Measurements from ENCODE around the gene NF1. TPM values are rescaled to one million over a fixed set of nuclear protein-coding genes. Genes with fewer than 3 reads are reported as not detected.

NF1 gene
- total and polyA plus RNA-seq, 2 of the 13 experiments (the other 11 are each of a cell fraction or from before 2014, with no cell fraction given): 21.5 to 26.5 TPM

DNA sequence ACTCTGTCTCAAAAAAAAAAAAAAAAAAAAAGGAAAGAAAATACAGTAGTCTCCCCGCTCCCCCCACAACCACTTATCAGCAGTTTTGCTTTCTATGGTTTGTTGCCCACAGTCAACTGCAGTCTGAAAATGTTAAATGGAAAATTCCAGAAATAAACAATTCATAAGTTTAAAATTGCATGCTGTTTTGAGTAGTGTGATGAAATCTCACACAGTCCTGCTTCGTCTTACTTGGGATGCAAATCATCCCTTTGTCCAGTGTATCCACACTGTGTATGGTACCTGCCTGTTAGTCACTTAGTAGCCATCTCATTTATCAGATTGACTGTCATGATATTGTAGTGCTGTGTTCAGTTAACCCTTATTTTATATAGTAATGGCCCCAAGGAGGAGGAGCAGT is 41.5 kb downstream of the NF1 start:
- no peak overlapping the region for H3K4me3 ChIP-seq (replicated peaks in 1 of 3; ENCODE audit: insufficient read depth in 1 of 3, low read depth in 2 of 3, low read length in 3 of 3)
- FAIRE-seq (no peak), DNase-seq (ENCODE audit: low spot score) (no peak), ATAC-seq (no peak)
- no TSS peak for BruUV-seq (replicated peaks)
- 0 out of 2 replicates have a peak, but pooled peaks cover under 1% of the 10 kb centered on the region for H4K20me1 ChIP-seq (ENCODE audit: insufficient read depth, low read length)
- no peak overlapping the region for H3K27ac ChIP-seq (ENCODE audit: extremely low read length, insufficient read depth, low read length)
- no peaks in the 10 kb centered on the region for H3K36me3 ChIP-seq (replicated peaks in 1 of 2; ENCODE audit: control insufficient read depth in 1 of 2, insufficient read depth in 2 of 2, low read length in 2 of 2)
- peaks cover 2% of the 10 kb centered on the region for H3K4me1 ChIP-seq (ENCODE audit: insufficient read depth, low read length)
- CTCF ChIA-PET (ENCODE audit: low intra/inter-chr PET ratio, low total read pairs): no interaction called here
- no peak overlapping the region for H3K4me2 ChIP-seq (ENCODE audit: low read depth, low read length)
- in situ Hi-C loops (cut with HindIII; ENCODE audit: extremely low pct_ligation_motif_present, low pct_unique_long_range_greater_than_20kb): no loop called here
- H3K79me2 ChIP-seq (ENCODE audit: insufficient read depth, low read length): peaks cover 24% of the 10 kb centered on the region
- no peak overlapping the region for H2AFZ ChIP-seq (ENCODE audit: low read length)
- TF ChIP-seq KDM1A (CRISPR knock-in tag; IDR thresholded peaks at IDR 0.05) (no peak), ZNF652 (CRISPR knock-in tag; IDR thresholded peaks at IDR 0.05; ENCODE audit: borderline replicate concordance, low read depth) (no peak), ZNF256 (CRISPR knock-in tag; conservative IDR thresholded peaks at IDR 0.05) (no peak), CHCHD3 (CRISPR knock-in tag; IDR thresholded peaks at IDR 0.05) (no peak)
- TF ChIP-seq, protein P1, sequence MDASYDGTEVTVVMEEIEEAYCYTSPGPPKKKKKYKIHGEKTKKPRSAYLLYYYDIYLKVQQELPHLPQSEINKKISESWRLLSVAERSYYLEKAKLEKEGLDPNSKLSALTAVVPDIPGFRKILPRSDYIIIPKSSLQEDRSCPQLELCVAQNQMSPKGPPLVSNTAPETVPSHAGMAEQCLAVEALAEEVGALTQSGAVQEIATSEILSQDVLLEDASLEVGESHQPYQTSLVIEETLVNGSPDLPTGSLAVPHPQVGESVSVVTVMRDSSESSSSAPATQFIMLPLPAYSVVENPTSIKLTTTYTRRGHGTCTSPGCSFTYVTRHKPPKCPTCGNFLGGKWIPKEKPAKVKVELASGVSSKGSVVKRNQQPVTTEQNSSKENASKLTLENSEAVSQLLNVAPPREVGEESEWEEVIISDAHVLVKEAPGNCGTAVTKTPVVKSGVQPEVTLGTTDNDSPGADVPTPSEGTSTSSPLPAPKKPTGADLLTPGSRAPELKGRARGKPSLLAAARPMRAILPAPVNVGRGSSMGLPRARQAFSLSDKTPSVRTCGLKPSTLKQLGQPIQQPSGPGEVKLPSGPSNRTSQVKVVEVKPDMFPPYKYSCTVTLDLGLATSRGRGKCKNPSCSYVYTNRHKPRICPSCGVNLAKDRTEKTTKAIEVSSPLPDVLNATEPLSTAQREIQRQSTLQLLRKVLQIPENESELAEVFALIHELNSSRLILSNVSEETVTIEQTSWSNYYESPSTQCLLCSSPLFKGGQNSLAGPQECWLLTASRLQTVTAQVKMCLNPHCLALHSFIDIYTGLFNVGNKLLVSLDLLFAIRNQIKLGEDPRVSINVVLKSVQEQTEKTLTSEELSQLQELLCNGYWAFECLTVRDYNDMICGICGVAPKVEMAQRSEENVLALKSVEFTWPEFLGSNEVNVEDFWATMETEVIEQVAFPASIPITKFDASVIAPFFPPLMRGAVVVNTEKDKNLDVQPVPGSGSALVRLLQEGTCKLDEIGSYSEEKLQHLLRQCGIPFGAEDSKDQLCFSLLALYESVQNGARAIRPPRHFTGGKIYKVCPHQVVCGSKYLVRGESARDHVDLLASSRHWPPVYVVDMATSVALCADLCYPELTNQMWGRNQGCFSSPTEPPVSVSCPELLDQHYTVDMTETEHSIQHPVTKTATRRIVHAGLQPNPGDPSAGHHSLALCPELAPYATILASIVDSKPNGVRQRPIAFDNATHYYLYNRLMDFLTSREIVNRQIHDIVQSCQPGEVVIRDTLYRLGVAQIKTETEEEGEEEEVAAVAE (CRISPR knock-in tag; IDR thresholded peaks at IDR 0.05; ENCODE audit: borderline replicate concordance): no peak
- TF ChIP-seq, protein P2, sequence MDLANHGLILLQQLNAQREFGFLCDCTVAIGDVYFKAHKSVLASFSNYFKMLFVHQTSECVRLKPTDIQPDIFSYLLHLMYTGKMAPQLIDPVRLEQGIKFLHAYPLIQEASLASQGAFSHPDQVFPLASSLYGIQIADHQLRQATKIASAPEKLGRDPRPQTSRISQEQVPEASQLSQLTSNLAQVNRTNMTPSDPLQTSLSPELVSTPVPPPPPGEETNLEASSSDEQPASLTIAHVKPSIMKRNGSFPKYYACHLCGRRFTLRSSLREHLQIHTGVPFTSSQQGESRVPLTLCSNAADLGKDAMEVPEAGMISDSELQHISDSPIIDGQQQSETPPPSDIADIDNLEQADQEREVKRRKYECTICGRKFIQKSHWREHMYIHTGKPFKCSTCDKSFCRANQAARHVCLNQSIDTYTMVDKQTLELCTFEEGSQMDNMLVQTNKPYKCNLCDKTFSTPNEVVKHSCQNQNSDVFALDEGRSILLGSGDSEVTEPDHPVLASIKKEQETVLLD (CRISPR knock-in tag; IDR thresholded peaks at IDR 0.05; ENCODE audit: low read depth): no peak
- TF ChIP-seq, protein P3, sequence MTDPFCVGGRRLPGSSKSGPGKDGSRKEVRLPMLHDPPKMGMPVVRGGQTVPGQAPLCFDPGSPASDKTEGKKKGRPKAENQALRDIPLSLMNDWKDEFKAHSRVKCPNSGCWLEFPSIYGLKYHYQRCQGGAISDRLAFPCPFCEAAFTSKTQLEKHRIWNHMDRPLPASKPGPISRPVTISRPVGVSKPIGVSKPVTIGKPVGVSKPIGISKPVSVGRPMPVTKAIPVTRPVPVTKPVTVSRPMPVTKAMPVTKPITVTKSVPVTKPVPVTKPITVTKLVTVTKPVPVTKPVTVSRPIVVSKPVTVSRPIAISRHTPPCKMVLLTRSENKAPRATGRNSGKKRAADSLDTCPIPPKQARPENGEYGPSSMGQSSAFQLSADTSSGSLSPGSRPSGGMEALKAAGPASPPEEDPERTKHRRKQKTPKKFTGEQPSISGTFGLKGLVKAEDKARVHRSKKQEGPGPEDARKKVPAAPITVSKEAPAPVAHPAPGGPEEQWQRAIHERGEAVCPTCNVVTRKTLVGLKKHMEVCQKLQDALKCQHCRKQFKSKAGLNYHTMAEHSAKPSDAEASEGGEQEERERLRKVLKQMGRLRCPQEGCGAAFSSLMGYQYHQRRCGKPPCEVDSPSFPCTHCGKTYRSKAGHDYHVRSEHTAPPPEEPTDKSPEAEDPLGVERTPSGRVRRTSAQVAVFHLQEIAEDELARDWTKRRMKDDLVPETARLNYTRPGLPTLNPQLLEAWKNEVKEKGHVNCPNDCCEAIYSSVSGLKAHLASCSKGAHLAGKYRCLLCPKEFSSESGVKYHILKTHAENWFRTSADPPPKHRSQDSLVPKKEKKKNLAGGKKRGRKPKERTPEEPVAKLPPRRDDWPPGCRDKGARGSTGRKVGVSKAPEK (CRISPR knock-in tag; IDR thresholded peaks at IDR 0.05; ENCODE audit: borderline replicate concordance): no peak
- H3K9ac ChIP-seq (ENCODE audit: insufficient read depth, low read depth, low read length): no peak overlapping the region
- intact Hi-C loops (cut with micrococcal nuclease; ENCODE audit: unreplicated experiment): no loop called here
- no peaks in the 10 kb centered on the region for H3K9me3 ChIP-seq (ENCODE audit: low read length)
- POLR2A ChIA-PET: no interaction called here
- no peaks in the 10 kb centered on the region for H3K27me3 ChIP-seq (ENCODE audit: control insufficient read depth in 1 of 2, insufficient read depth in 2 of 2, low read length in 2 of 2)
- WGBS (ENCODE audit: low lambda C conversion rate): 91% methylated on average over 2 of the region's 2 CpGs
